ENCODE data around the gene LRRC18. TPM values are rescaled to one million over a fixed set of nuclear protein-coding genes. Genes with fewer than 3 reads are reported as not detected.

LRRC18 gene
- total and polyA plus RNA-seq, 2 donors (not counting 1 experiment from before 2014, with no cell fraction given): not detected

GRCh38 chr10:48902096-48902495, 37.5 kb downstream of the LRRC18 start:
- Histone ChIP-seq H3K27me3 (replicated peaks in 1 of 4; ENCODE audit: control extremely low read depth in 1 of 4, control insufficient read depth in 3 of 4, insufficient read depth in 4 of 4, low read length in 3 of 4) (no peaks in the 10 kb centered on the region), H3K27ac (ENCODE audit: low read length in 2 of 2) (no peak overlapping the region), H2AFZ (ENCODE audit: insufficient read depth, low read depth, low read length, poor library complexity, severe bottlenecking) (no peak overlapping the region), H3K9ac (ENCODE audit: low read length) (no peak overlapping the region), H3K4me1 (ENCODE audit: control insufficient read depth in 2 of 2, insufficient read depth in 2 of 2, low read length in 2 of 2) (no peaks in the 10 kb centered on the region), H3K79me2 (ENCODE audit: control insufficient read depth, insufficient read depth, low read length) (peaks cover 6% of the 10 kb centered on the region), H3K9me3 (ENCODE audit: control extremely low read depth in 1 of 3, control insufficient read depth in 2 of 3, insufficient read depth in 1 of 3, low read length in 2 of 3) (no peaks in the 10 kb centered on the region), H4K20me1 (ENCODE audit: control insufficient read depth, insufficient read depth, low read length, poor library complexity, severe bottlenecking) (peaks cover 19% of the 10 kb centered on the region), H3K4me3 (ENCODE audit: control extremely low read depth in 1 of 5, extremely low read depth in 1 of 5, insufficient read depth in 1 of 5, low read depth in 2 of 5, low read length in 4 of 5) (no peak overlapping the region), H3K36me3 (replicated peaks in 1 of 2; ENCODE audit: control extremely low read depth in 1 of 2, control insufficient read depth in 1 of 2, extremely low read depth in 1 of 2, insufficient read depth in 2 of 2, low read length in 1 of 2) (peaks cover 0 to 95% of the 10 kb centered on the region in 2 experiments), H3K4me2 (replicated peaks; ENCODE audit: low read depth, low read length, poor library complexity, severe bottlenecking) (no peak overlapping the region)
- DNase-seq: no peak
- H3K9me3 Mint-ChIP-seq (ENCODE audit: insufficient read depth): no peaks in the 10 kb centered on the region
- TF ChIP-seq, protein P1, sequence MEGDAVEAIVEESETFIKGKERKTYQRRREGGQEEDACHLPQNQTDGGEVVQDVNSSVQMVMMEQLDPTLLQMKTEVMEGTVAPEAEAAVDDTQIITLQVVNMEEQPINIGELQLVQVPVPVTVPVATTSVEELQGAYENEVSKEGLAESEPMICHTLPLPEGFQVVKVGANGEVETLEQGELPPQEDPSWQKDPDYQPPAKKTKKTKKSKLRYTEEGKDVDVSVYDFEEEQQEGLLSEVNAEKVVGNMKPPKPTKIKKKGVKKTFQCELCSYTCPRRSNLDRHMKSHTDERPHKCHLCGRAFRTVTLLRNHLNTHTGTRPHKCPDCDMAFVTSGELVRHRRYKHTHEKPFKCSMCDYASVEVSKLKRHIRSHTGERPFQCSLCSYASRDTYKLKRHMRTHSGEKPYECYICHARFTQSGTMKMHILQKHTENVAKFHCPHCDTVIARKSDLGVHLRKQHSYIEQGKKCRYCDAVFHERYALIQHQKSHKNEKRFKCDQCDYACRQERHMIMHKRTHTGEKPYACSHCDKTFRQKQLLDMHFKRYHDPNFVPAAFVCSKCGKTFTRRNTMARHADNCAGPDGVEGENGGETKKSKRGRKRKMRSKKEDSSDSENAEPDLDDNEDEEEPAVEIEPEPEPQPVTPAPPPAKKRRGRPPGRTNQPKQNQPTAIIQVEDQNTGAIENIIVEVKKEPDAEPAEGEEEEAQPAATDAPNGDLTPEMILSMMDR (IDR thresholded peaks at IDR 0.05): no peak
- TF ChIP-seq EZH2 (IDR thresholded peaks at IDR 0.05; ENCODE audit: borderline replicate concordance, insufficient read depth, low read depth, low read length, poor library complexity, severe bottlenecking): no peak
- H3K4me3 Mint-ChIP-seq: no peak overlapping the region
- ATAC-seq (ENCODE audit: low read depth): no peak
- H3K27ac Mint-ChIP-seq: peak overlapping the region; percentile 15
- 100% methylated on average over 6 of the region's 7 CpGs for WGBS (ENCODE audit: insufficient coverage)
- ChIA-PET POLR2A (no interaction called here), CTCF (no interaction called here)
- peaks cover 2% of the 10 kb centered on the region for H3K4me1 Mint-ChIP-seq
- no peaks in the 10 kb centered on the region for H3K27me3 Mint-ChIP-seq
- intact Hi-C loops (cut with micrococcal nuclease): no loop called here

DNA sequence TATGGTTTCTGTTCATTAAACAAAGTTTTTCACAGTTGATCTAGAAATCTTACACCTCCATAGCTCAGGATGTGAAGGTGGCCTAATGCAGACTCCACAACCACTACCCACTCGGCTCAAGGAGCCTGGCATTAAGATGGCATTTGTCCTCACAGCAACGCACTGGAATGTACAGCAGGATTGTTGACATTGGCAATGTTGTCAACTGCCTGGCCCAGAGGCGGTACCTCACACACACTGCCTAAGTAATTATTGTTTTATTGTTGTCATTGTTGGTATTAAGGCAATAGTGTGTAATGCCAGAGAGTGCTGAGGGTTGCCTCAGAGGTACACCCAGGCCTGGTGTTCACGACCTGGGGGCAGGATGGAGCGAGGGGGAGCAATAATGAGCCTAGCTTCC, 38.3 kb downstream of the LRRC18 start:
- Mint-ChIP-seq H3K4me1 (peaks cover 2% of the 10 kb centered on the region), H3K4me3 (no peak overlapping the region), H3K9me3 (ENCODE audit: insufficient read depth) (no peaks in the 10 kb centered on the region), H3K27ac (peak overlapping the region; percentile 59), H3K27me3 (no peaks in the 10 kb centered on the region)
- Histone ChIP-seq H3K36me3 (replicated peaks in 1 of 2; ENCODE audit: control extremely low read depth in 1 of 2, control insufficient read depth in 1 of 2, extremely low read depth in 1 of 2, insufficient read depth in 2 of 2, low read length in 1 of 2) (peaks cover 0 to 96% of the 10 kb centered on the region in 2 experiments), H3K4me1 (ENCODE audit: control insufficient read depth in 2 of 2, insufficient read depth in 2 of 2, low read length in 2 of 2) (no peaks in the 10 kb centered on the region), H4K20me1 (ENCODE audit: control insufficient read depth, insufficient read depth, low read length, poor library complexity, severe bottlenecking) (peaks cover 26% of the 10 kb centered on the region), H3K79me2 (ENCODE audit: control insufficient read depth, insufficient read depth, low read length) (peaks cover 6% of the 10 kb centered on the region), H2AFZ (ENCODE audit: insufficient read depth, low read depth, low read length, poor library complexity, severe bottlenecking) (no peak overlapping the region), H3K27ac (ENCODE audit: low read length in 2 of 2) (no peak overlapping the region), H3K9ac (ENCODE audit: low read length) (no peak overlapping the region), H3K4me3 (ENCODE audit: control extremely low read depth in 1 of 5, extremely low read depth in 1 of 5, insufficient read depth in 1 of 5, low read depth in 2 of 5, low read length in 4 of 5) (no peak overlapping the region), H3K27me3 (replicated peaks in 1 of 4; ENCODE audit: control extremely low read depth in 1 of 4, control insufficient read depth in 3 of 4, insufficient read depth in 4 of 4, low read length in 3 of 4) (no peaks in the 10 kb centered on the region), H3K4me2 (replicated peaks; ENCODE audit: low read depth, low read length, poor library complexity, severe bottlenecking) (no peak overlapping the region), H3K9me3 (ENCODE audit: control extremely low read depth in 1 of 3, control insufficient read depth in 2 of 3, insufficient read depth in 1 of 3, low read length in 2 of 3) (no peaks in the 10 kb centered on the region)
- intact Hi-C loops (cut with micrococcal nuclease): no loop called here
- CTCF ChIA-PET: no interaction called here
- WGBS (ENCODE audit: insufficient coverage): 100% methylated on average over 3 of the region's 5 CpGs
- DNase-seq (no peak), ATAC-seq (ENCODE audit: low read depth) (no peak)
- TF ChIP-seq, protein P1 (IDR thresholded peaks at IDR 0.05): no peak
- no peak for TF ChIP-seq EZH2 (IDR thresholded peaks at IDR 0.05; ENCODE audit: borderline replicate concordance, insufficient read depth, low read depth, low read length, poor library complexity, severe bottlenecking)
- POLR2A ChIA-PET: no interaction called here
